Vagina (tissue), 2 donors: ENCODE measurements around the gene CDCA3. TPM values are rescaled to one million over a fixed set of nuclear protein-coding genes. Genes with fewer than 3 reads are reported as not detected.

ENCODE experiments used
- DNase-seq, 2 donors: peaks; one replicate each; pipeline ENCODE4 v3.0.0-alpha.2; 2017; ENCODE audit errors: extremely low spot score in 2 of 2
- H3K27ac ChIP-seq: fragments of 200-600 bp; sonication (generic); one replicate; pipeline ENCODE4 v1.5.1; 2019
- H3K27me3 ChIP-seq: fragments of 200-600 bp; sonication (generic); one replicate; pipeline ENCODE4 v1.5.1; 2019
- H3K36me3 ChIP-seq, 2 donors: fragments of 200-600 bp; sonication (generic); one replicate each; pipeline ENCODE4 v1.5.1; 2017 to 2019
- H3K4me1 ChIP-seq: fragments of 200-600 bp; sonication (generic); one replicate; pipeline ENCODE4 v1.5.1; 2019
- H3K4me3 ChIP-seq, 2 donors: fragments of 200-600 bp; sonication (generic); 1 replicate in 1 of 2; 2 replicates in 1 of 2; pipeline ENCODE4 v1.5.1; 2016 to 2019
- H3K9me3 ChIP-seq: fragments of 200-600 bp; sonication (generic); one replicate; pipeline ENCODE4 v1.5.1; 2019
- CTCF ChIP-seq, 3 experiments: fragments of 450-650 bp in 2 of 3; fragments of 200-600 bp in 1 of 3; sonication (generic) in 1 of 3; IDR thresholded peaks; one replicate each; pipeline ENCODE4 v1.5.1; 2017 to 2019; ENCODE audit warnings: antibody characterized with exemption in 3 of 3, mild to moderate bottlenecking in 2 of 3, moderate library complexity in 2 of 3
- POLR2A ChIP-seq, 2 donors: fragments of 450-650 bp; IDR thresholded peaks; one replicate each; pipeline ENCODE4 v1.6.1; 2017; ENCODE audit warnings: antibody characterized with exemption in 2 of 2, mild to moderate bottlenecking in 2 of 2, moderate library complexity in 2 of 2
- POLR2AphosphoS5 ChIP-seq, 2 donors: sonication (generic); formaldehyde crosslinking; IDR thresholded peaks; one replicate each; pipeline ENCODE4 v1.9.0; 2017; ENCODE audit warnings: antibody characterized with exemption in 2 of 2, mild to moderate bottlenecking in 2 of 2, low read depth in 1 of 2; ENCODE audit not compliant: insufficient read depth in 1 of 2
- intact Hi-C: fragments of 100-400 bp; cut with DNase I; formaldehyde crosslinking; loops from one replicate; pipeline ENCODE4 v1.15.1; 2023
- total RNA-seq: library from RNA; depleted of rRNA; stranded (reverse); fragments of >200 nt; gene quantifications from one replicate; pipeline ENCODE4 v1.2.3, GENCODE V29; 2016

The CDCA3 gene
- total RNA-seq, 1 donor from 2014 or later: 8.6 TPM

GRCh38 chr12:6851921-6852650 is 1.0 kb upstream of the CDCA3 start, which contains the start of gene USP5:
Gene USP5 (plus strand): TSS chr12:6852150. CDS start chr12:6852180, 30 bp downstream.
- intact Hi-C loops: no loop called here

GRCh38 chr12:6850796-6851152 is 312 bp downstream of the CDCA3 start:
- H3K27me3 ChIP-seq: no peaks in the 10 kb centered on the region
- intact Hi-C loops: no loop called here
- TF ChIP-seq POLR2A (IDR thresholded peaks at IDR 0.05) (no peak), POLR2AphosphoS5 (IDR thresholded peaks at IDR 0.05; ENCODE audit: insufficient read depth in 1 of 2, low read depth in 1 of 2) (no peak), CTCF (IDR thresholded peaks at IDR 0.05) (no peak)
- peaks cover 0 to 8% of the 10 kb centered on the region in 2 donors for H3K36me3 ChIP-seq
- peak overlapping the region; percentile 84 for H3K27ac ChIP-seq
- H3K4me3 ChIP-seq: peak overlapping the region in 1 of 2 donors; percentile 59
- peaks cover 21% of the 10 kb centered on the region for H3K4me1 ChIP-seq
- no peak for DNase-seq
- H3K9me3 ChIP-seq: no peaks in the 10 kb centered on the region

More at GRCh38 chr12:6851921-6852650, 1.0 kb upstream of the CDCA3 start, which contains the start of gene USP5:
- DNase-seq: peak; percentile 99 to 100
- Histone ChIP-seq H3K9me3 (no peaks in the 10 kb centered on the region), H3K27ac (peak within 1 kb of the TSS; percentile 84), H3K4me3 (peak within 1 kb of the TSS; percentile 59 to 62), H3K27me3 (no peaks in the 10 kb centered on the region), H3K36me3 (peaks cover 0 to 20% of the 10 kb centered on the region in 2 donors), H3K4me1 (peaks cover 21% of the 10 kb centered on the region)
- no peak for TF ChIP-seq CTCF (IDR thresholded peaks at IDR 0.05)
- TF ChIP-seq POLR2AphosphoS5 (IDR thresholded peaks at IDR 0.05; ENCODE audit: insufficient read depth in 1 of 2, low read depth in 1 of 2): peak; percentile 90 to 91
- no peak for TF ChIP-seq POLR2A (IDR thresholded peaks at IDR 0.05)

- no peak overlapping the region for H3K27ac ChIP-seq
- H3K4me1 ChIP-seq: peaks cover 21% of the 10 kb centered on the region
- DNase-seq: no peak
- H3K9me3 ChIP-seq: no peaks in the 10 kb centered on the region
- H3K27me3 ChIP-seq: no peaks in the 10 kb centered on the region
- H3K36me3 ChIP-seq: peaks cover 0 to 9% of the 10 kb centered on the region in 2 donors
- H3K4me3 ChIP-seq: no peak overlapping the region
- TF ChIP-seq POLR2AphosphoS5 (IDR thresholded peaks at IDR 0.05; ENCODE audit: insufficient read depth in 1 of 2, low read depth in 1 of 2): no peak
- no peak for TF ChIP-seq POLR2A (IDR thresholded peaks at IDR 0.05)
- TF ChIP-seq CTCF (IDR thresholded peaks at IDR 0.05): no peak
- intact Hi-C loops: no loop called here
Measured at GRCh38 chr12:6849976-6850560, 1.0 kb downstream of the CDCA3 start.

- H3K27ac ChIP-seq: no peak overlapping the region
- no peak for DNase-seq
- intact Hi-C loops: no loop called here
- H3K9me3 ChIP-seq: no peaks in the 10 kb centered on the region
- peaks cover 21% of the 10 kb centered on the region for H3K4me1 ChIP-seq
- H3K36me3 ChIP-seq: peaks cover 0 to 12% of the 10 kb centered on the region in 2 donors
- no peak overlapping the region for H3K4me3 ChIP-seq
- no peak for TF ChIP-seq CTCF (IDR thresholded peaks at IDR 0.05)
- TF ChIP-seq POLR2AphosphoS5 (IDR thresholded peaks at IDR 0.05; ENCODE audit: insufficient read depth in 1 of 2, low read depth in 1 of 2): no peak
- TF ChIP-seq POLR2A (IDR thresholded peaks at IDR 0.05): no peak
- H3K27me3 ChIP-seq: no peaks in the 10 kb centered on the region
Measured at GRCh38 chr12:6849427-6849826, 1.7 kb downstream of the CDCA3 start.

- Histone ChIP-seq H3K9me3 (no peaks in the 10 kb centered on the region), H3K27ac (no peak overlapping the region), H3K4me3 (no peak overlapping the region), H3K36me3 (peaks cover 0 to 12% of the 10 kb centered on the region in 2 donors), H3K4me1 (peaks cover 5% of the 10 kb centered on the region), H3K27me3 (no peaks in the 10 kb centered on the region)
- TF ChIP-seq POLR2AphosphoS5 (IDR thresholded peaks at IDR 0.05; ENCODE audit: insufficient read depth in 1 of 2, low read depth in 1 of 2): no peak
- TF ChIP-seq POLR2A (IDR thresholded peaks at IDR 0.05): no peak
- TF ChIP-seq CTCF (IDR thresholded peaks at IDR 0.05): no peak
- intact Hi-C loops: no loop called here
- DNase-seq: no peak
Measured at GRCh38 chr12:6847676-6848075, 3.4 kb downstream of the CDCA3 start.
